GM18520 (cell line): ENCODE results near the gene RNASEH2B.

Experiments
- ATAC-seq: cut with Tn5 transposase; IDR thresholded peaks from one replicate; pipeline ENCODE4 v1.9.1; 2021; ENCODE audit not compliant: unreplicated experiment

The RNASEH2B gene

DNA sequence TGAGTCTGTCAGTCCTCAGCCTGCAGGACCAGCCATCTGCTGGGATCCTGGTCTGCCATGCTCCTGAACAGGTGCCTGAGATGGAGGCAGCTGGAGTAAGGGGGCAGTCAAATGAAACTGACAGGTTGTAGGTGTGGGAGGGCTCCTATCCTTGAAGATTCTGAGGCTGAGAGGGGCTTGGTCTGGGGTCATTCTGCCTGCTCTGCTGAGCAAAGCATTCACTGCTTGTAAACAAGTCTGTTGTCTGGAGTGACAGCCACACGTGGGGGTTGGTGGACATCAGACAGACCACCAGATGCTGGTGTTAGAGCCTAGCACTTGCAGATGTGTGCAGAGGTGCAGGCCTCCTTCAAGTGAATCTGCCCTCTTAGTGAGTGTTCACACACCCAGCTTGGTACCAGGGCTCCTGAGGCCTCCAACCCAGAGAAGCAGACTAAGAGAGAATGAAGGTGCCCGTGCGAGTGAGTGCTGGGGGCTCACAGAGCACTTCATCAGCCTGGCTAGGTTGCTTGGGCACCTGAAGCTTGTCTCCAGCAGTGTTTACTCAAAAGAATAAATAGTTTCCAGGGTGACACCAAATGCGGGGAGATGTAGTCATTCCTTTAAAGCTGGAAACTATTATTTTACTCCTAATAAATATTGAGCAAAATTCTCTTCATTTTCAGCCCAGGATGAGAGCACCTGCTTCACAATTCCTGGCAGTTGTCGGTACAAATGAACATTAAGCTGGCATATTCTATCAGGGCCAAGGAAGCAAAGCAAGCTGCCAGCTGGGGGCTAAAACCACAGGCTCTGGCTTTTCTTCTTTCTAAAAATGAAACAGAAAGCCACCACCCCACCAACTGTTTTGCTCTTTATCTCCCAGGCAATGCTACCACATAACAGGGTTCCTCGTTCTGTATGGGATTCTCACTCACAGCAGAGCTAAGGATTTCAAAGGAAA, 82.3 kb downstream of the RNASEH2B start:
- no peak for ATAC-seq

- ATAC-seq: no peak
Measured at GRCh38 chr13:50993371-50993770, 83.8 kb downstream of the RNASEH2B start.

DNA sequence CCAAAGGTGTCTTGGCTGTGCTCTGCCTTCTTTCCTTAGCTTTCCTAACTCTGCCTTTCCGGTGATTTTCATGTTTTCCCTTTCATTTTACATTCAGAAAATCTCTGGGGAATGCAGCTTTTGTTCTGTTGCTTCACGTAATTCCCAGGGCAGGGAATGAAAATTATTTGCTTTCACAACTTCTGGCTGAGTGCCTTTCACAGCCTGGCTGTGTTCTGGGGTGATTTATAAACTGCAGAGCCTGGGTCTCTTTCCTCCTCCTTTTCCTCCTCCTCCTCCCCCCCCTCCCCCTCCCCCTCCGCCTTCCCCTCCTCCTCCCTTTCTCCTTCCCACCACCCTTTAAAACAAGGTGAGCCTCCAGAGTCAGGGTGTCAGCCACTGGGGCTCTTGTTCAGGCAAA, 84.3 kb downstream of the RNASEH2B start:
- no peak for ATAC-seq

- ATAC-seq: no peak
Measured at GRCh38 chr13:50994651-50995050, 85.1 kb downstream of the RNASEH2B start.

DNA sequence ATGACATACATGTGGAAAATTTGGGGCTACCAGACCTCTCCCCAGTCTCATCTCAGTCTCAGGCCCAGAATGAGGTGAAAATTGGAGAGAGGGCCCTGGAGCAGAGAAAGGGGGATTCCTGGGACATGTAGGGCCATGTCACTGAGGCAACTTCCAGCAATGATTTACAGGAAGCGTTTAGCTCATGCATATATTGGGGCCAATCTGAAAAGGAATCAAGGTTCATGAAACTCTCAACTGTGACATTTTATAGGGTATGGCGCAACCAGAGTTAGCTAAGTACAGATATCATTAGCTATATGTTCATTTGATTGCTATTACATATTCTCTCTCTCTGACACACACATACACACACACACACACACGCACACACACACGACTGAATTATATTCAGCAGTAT, 86.3 kb downstream of the RNASEH2B start:
- no peak for ATAC-seq

DNA sequence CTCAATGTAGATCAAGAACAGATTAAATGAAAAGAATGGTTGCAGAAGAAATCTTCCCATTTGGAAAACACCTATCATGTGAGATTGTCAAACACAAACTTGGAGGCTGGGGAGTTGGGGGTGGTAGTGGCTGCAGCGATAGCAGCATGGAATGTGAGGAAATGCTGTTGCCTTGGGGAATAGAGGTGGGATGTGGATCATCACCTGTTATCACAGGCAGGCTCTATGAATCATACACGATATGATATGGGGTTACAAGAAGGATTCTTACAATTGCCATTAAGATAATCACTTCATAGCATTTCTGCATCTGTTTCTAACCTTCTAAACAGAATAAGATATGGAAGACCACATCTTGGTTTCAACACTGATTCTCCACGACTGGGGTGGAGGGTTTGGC, 88.7 kb downstream of the RNASEH2B start:
- no peak for ATAC-seq

DNA sequence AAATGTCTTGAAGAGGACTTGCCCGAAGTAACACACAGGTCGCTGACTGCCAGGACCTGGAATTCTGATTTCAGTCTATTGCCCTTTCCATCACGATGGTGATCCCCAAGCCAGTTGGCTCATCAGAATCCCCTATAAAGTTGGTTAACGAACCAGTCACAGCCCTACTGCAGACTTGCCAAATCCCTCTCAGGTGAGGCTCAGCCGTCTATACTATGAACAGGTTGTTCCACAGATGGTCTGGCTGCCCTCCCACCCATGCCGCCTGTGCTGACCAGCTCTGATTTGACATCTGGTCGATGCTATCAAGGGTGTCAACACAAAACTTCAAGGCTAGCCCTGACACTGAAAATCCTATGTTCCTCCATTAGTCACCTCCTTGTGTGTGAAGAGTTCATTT, 90.0 kb downstream of the RNASEH2B start:
- ATAC-seq: no peak

DNA sequence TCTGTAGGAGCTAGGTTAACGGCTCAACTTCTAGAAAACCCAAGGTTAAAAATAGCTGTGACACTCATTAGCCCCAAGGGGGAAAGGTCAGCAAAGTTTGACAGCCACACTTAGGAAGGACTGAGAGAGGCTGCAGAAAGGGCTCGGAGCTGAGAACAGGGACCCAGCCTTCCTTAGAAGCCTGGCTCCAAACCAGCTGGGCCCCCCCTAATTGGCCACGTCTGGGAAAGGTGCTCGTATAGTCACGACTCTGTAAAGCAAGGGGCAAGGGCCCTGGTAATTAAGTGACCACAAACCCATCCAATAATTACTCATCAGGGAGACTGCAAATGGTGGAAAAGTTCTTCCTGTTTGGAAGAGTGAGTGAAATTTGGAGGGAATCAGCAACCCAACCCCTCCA, 90.5 kb downstream of the RNASEH2B start:
- ATAC-seq: no peak

GRCh38 chr13:51000571-51001260, 91.1 kb downstream of the RNASEH2B start:
- no peak for ATAC-seq

DNA sequence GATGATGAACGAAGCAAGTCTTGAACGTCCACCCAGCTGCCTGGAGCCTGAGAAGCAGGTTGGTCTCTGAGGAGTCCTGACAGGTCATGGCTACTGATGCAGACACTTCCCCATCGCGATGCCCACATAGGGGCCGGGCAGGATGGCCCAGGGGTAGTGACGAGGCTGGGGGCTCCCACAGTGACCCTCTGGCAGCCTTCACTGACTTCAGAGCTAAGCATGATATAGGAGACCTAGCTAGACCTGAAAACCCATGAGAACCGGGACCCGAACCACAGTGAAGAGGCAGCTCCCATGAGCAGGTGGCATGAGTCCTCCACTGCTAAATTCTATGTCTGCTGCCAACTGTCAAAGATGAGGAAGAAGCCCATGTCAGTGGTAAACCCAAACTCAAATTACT, 91.7 kb downstream of the RNASEH2B start:
- ATAC-seq: no peak

GRCh38 chr13:51002736-51003135, 93.1 kb downstream of the RNASEH2B start:
- no peak for ATAC-seq

DNA sequence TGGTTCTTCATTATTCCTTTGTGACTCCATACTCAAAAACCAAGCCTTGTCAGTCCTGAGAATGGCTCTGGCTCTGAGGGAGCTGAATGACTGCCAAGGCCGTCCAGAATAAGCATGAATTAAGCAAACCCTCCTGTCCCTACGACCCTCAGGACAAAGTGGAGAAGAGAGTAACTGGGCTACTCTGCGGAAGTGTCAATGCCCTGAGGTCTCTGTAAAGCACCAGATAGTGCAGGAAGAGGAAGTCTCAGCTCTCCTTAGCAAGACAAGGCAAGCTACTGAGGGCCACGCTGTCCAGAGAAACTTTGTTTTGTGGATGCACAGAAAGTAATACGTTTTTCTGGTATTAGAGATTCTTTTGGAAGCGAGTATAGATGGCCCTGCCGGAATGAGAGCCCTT, 94.1 kb downstream of the RNASEH2B start:
- ATAC-seq: no peak

- no peak for ATAC-seq
Measured at GRCh38 chr13:51004111-51004865, 94.7 kb downstream of the RNASEH2B start.

DNA sequence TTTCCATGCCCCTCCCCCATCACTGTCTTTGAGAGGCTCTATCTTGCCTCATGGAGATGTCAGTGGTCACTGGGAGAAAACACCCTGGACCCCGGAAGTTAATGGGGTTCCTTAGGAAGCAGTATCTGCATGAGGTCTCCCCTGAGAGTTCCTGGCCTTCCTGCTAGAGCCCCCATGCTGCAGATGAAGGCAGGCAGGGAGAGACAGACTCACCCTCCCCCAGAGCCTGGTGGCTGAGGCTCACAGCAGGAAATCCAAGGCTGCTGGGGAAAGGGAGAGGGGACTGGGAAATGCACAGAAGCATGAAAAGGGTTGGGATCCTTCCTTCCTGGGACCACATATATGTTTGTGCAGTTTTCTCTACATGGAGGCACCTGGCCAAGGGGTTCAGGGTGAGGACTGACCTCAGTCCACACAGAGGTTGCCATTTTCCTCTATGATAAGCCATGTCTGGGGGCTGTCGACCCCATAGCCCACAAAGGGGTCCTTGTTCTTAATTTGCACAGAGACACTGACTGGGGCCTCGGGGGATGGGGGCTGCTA, 95.4 kb downstream of the RNASEH2B start:
- no peak for ATAC-seq

DNA sequence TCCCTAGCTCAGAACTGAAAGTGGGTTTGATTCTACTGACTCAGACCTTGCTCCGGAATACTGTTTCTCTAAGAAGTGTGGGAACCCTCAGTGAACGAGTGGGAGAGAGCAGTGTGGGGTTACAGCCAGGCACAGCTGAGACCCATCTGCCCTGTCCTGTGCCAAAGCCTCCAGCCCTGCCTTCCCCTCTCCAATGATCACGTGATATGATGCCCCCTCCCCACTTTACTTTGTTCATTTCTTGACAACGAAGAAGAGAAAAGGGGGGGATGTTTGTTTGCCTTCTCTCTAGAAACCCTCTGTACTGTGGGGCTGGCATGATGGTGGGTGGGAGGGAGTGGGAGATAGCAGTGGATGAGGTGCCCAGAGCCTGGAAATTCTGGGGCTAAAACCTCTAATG, 96.0 kb downstream of the RNASEH2B start:
- ATAC-seq: no peak
